K562 (cell line): ENCODE data around the gene NCAM2.
"Not testable (repeated sequence)": the region's sequence is repeated elsewhere in the genome, so short reads cannot be mapped to it uniquely, and the experiment has no call there.

ENCODE experiments used
- TF ChIP-seq, protein P1 (sequence below): sonication (generic); formaldehyde crosslinking; IDR thresholded peaks from 2 replicates; pipeline ENCODE4 v1.8.1; 2023; ENCODE audit warnings: mild to moderate bottlenecking, missing genetic modification reagents
- TF ChIP-seq, protein P2 (sequence below), 3 experiments: IDR thresholded peaks in 2 of 3; conservative IDR thresholded peaks in 1 of 3; 2 replicates each; pipeline ENCODE4 v1.5.1; 2011 to 2012; ENCODE audit warnings: low read length in 3 of 3, mild to moderate bottlenecking in 3 of 3, control low read depth in 2 of 3, improper control_type of control experiment in 1 of 3, inconsistent platforms in 1 of 3, low read depth in 1 of 3, mixed read lengths in 1 of 3, moderate library complexity in 1 of 3; ENCODE audit not compliant: insufficient read depth in 2 of 3

- TF ChIP-seq, protein P1, sequence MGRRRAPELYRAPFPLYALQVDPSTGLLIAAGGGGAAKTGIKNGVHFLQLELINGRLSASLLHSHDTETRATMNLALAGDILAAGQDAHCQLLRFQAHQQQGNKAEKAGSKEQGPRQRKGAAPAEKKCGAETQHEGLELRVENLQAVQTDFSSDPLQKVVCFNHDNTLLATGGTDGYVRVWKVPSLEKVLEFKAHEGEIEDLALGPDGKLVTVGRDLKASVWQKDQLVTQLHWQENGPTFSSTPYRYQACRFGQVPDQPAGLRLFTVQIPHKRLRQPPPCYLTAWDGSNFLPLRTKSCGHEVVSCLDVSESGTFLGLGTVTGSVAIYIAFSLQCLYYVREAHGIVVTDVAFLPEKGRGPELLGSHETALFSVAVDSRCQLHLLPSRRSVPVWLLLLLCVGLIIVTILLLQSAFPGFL (CRISPR knock-in tag) = not testable (repeated sequence)
- TF ChIP-seq, protein P2, sequence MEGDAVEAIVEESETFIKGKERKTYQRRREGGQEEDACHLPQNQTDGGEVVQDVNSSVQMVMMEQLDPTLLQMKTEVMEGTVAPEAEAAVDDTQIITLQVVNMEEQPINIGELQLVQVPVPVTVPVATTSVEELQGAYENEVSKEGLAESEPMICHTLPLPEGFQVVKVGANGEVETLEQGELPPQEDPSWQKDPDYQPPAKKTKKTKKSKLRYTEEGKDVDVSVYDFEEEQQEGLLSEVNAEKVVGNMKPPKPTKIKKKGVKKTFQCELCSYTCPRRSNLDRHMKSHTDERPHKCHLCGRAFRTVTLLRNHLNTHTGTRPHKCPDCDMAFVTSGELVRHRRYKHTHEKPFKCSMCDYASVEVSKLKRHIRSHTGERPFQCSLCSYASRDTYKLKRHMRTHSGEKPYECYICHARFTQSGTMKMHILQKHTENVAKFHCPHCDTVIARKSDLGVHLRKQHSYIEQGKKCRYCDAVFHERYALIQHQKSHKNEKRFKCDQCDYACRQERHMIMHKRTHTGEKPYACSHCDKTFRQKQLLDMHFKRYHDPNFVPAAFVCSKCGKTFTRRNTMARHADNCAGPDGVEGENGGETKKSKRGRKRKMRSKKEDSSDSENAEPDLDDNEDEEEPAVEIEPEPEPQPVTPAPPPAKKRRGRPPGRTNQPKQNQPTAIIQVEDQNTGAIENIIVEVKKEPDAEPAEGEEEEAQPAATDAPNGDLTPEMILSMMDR (IDR thresholded peaks at IDR 0.05 in 2 of 3, conservative IDR thresholded peaks at IDR 0.05 in 1 of 3; ENCODE audit: insufficient read depth in 2 of 3, low read depth in 1 of 3, low read length in 3 of 3) = not testable (repeated sequence)
These were observed 404.0 kb downstream of the NCAM2 start for GRCh38 chr21:21402187-21402586.
